HG02973 (cell line): ENCODE results near the gene LRPAP1.

Experiments used
- ATAC-seq: cut with Tn5 transposase; IDR thresholded peaks from one replicate; pipeline ENCODE4 v1.9.1; 2021; ENCODE audit warnings: moderate library complexity; ENCODE audit not compliant: unreplicated experiment

The LRPAP1 gene

DNA sequence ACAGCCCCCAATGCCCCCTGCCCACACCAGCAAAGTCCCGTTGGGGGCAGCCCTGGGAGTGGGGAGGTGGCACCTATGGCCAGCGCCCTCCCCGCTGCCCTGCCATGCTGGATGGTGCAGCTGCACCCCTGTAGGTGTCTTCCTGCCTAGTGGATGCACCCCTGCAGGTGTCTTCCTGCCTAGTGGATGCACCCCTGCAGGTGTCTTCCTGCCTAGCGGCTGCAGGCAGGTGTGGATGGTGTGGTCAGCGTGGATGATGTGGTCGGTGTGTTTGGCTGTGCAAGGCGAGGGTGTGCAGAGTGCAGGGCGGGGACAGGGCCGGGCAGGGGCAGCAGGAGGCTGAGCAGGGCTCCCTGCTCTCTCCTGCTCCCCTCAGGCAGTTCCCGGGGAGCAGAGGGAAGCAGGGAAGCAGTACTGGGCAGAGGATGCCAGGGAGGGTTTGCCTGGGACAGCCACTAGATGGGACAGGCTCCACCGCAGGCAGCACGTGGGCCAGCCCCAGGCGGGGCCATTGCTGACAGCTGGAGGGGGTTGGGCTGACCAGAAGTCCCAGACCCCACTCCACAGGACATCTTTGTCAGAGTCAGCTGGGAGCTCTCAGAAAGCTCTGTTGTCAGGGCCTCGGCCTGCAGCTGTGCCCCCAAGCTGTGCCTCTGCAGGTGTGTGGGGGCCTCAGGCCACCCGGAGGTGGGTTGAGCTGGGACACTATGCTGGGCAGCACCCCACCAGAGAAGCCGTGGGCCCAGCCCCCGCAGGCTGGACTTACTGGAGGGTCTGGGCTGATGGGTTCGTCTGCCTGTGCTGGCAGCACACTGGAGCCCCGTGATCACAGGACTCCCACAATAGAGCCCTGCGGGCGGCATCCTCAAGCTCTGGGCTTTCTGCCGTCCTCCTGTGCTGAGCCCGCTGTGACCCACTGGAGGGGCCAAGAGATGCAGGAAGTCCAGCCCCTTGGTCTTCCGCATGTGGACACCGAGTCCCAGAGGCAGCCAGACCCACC is 45.4 kb downstream of the LRPAP1 start:
- ATAC-seq = no peak

DNA sequence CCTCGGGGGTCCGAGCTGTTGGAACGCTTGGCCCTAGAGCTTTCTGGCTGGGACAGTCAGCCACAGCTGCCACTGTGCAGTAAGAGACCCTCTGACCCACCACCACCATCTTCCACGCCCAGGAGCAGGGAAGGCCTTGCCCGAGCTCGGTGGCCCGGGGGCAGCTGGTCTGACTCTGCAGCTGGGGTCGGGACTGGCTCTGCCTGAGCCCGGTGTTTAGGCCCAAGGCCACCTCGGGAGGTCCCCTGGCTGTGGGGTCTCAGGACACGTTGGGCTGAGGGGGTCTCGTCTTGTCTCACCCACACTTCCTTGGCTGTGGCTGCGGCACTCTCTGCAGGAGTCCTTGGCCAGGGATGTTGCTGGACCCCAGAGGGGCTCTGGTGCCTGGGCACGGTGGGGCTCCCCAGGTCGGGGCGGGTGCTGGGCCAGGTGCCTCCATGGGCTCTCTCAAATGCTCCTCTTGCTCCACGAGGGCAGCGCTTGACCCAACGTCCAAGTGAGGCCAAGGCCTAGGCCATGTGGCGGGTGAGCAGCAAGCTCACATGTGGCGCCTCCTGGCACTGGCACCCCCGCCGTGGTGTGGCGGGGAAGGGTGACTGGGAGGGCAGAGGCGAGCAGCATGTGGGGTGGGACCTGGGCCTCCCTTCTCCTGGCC is 46.2 kb downstream of the LRPAP1 start:
- no peak for ATAC-seq

DNA sequence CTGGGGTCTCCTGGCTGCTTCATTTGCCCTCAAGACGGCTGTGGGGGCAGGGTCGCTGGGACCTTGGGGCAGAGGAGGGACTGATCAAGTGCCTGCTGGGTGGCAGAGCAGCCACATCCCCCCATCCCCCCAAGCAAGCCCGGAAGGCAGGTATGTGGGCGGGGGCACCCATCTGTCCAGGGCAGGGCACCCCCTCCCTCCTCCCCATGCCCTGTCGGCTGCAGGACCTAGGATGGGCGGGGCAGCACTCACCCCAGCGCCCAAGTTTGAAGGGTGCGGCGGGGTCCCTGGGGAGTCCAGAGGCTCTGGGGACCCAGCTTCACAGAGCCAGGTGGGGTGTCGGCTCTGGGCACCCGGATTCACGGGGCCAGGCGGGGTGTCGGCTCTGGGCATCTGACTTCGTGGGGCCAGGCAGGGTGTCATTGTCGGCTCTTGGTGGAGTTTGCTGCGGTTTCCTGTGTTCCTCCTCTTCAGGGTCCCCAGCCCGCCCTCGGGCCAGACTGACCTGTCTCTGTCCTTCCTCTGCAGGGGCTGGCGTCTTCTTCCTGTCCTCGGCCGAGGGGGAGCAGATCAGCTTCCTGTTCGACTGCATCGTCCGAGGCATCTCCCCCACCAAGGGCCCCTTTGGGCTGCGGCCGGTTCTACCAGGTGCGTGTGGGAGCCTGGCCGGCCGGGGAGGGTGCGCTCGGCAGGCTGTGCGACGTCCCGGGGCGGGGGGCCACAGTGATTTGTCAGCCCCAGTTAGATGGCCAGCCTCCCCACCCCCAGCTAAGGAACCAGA is 47.0 kb downstream of the LRPAP1 start:
- no peak for ATAC-seq

DNA sequence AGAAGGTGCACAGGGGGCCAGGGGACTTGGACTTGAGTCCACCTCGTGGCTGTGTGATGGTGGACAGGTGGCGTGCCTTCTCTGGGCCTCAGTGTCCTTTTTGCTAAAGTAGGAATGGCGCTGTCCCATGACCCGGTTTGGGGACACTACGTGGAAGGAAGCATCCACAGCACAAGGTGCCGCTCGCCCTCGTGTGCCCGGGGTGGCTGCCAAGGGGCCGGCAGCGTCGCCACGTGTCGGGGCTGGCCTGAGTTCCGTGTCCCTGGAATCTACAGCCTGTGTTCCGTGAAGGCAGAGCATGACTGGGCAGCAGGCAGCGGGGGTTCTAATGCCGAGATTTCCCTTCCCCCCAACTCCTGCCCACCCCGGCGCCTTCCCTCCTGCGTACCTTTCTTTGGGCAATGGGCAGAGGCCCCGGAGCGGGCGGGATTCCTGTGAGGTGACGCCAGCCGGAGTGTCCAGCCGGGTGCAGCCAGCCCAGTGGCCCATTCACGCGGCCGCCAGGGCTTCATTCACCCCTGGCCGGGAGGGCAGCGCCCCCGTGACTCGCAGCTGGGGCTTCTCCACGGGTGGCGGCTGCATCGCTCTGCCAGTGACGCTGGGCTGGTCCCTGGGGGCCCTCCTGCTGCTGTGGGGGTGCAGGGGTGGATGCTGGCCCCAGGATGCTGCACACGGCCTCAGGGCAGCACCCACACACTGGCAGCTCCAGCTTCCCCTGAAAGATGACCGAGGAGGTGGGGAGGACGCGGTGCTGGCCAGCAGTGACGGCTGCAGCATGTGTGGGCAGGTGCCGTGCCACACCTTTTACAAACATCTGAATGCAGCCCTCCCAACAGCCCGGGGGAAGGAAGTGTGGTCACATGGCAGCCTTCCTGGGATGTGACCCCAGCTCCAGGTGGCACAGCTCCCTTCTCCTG is 47.9 kb downstream of the LRPAP1 start:
- ATAC-seq = no peak

DNA sequence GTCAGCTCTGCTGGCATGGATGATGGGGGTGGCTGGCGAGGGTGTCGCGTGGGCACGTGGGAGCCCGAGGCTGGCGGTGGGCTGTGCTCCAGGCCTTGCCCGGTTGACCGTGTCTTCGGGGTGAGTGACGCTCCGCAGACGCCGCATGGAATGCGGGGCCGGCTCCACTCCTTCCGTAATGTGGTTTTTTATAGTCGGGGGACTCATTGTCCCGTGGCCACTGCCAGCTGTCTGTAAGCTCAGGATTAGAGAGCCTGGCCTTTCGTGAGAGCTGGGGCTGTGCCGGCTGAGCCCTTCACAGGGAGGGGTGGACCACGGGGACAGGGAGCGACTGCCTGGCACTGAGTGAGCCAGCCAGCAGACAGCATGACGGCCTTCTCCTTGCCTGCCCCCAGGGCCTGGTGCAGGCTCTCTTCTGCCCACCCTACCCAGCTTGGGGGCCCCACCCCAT is 48.7 kb downstream of the LRPAP1 start:
- ATAC-seq = no peak

DNA sequence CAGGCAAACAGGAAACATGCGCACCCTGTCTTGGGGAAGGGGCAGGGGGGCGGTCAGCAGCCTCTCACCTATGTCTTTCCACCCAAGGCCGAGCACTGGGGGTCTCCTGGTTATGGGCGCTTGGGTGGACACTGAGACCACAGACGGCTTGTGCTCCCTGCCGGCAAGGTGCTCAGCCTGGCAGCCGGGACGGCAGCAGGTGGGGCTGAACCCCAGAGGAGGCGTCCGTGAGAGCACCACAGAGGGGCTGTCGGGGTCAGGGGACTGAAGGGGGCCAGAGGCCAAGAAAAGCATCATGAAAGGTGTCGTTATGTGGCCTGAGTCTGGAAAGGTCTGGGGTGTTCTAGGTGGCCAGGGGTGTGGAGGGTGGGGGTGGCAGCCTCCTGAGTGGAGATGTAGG is 49.5 kb downstream of the LRPAP1 start:
- ATAC-seq = no peak

DNA sequence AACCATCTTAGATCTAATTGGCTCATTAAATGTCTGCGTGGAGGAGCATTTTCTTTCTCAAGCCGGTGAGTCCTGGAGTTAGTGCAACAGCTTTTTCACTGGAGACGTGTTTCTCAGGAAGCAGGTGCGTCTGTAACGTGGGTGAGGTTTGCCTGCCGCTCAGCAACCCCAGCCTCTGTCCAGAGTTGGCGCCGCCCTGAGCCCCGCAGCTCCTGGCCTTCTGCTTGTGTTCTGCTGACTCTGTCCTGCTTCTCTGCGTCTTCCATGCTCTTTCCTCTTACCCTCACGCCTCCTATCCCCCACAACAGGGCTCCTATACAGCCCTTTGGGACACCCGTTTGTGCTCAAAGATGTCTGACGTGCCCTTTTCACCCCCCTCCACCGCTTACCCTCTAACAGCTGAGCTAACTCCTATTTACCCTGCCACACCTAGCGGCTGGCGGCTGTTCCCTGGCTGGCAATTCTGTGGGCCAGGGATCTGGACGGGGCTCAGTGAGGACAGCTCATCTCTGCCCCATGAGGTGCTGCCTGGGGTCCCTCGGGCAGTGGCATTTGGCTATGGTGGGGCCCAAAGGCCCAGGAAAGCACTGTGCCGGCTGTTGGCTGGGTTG is 50.3 kb downstream of the LRPAP1 start:
- ATAC-seq = no peak

DNA sequence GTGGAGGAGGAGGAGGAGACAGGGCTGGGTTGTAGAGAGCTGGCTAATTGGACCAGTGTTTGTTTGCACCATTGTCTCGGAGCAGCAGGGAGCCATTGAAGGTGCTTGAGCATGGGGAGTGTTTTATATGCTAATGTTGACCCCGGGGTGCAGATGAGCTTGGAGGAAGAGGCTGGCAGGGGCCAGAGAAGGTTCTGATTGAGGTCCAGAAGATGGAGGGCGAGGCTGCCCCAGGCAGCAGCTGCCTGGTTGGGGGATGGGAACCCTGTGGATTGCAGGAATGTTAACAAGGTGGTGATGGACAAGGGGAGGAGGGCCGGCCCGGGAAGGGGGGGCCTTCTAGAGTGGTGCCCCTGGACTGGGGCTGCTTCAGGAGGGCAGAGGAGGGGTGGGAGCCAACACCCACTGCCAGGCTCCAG is 51.1 kb downstream of the LRPAP1 start:
- no peak for ATAC-seq

DNA sequence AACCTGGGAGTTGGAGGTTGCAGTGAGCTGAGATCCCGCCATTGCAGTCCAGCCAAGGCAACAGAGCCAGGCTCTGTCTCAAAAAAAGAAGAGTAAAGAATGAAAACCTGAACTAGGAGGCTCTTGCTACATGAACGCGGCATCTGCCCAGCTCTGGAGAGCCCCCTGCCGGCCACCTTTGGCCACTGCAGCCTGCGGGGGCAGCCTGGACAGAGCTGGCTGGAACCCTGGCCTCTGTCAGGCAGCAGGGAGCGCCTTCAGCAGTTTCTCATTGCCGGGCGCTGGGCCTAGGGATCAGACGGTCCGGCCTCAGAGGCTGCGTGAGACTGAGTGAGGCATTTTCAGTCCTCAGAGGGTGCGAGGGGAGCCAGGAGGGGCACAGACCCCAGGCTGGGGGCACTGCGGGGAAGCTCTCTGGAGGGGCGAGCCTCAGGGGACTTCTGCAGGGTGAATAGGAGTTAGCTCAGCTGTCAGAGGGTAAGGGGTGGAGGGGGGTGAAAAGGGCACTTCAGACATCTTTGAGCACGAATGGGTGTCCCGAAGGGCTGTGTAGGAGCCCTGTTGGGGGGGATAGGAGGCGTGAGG is 51.6 kb downstream of the LRPAP1 start:
- no peak for ATAC-seq

DNA sequence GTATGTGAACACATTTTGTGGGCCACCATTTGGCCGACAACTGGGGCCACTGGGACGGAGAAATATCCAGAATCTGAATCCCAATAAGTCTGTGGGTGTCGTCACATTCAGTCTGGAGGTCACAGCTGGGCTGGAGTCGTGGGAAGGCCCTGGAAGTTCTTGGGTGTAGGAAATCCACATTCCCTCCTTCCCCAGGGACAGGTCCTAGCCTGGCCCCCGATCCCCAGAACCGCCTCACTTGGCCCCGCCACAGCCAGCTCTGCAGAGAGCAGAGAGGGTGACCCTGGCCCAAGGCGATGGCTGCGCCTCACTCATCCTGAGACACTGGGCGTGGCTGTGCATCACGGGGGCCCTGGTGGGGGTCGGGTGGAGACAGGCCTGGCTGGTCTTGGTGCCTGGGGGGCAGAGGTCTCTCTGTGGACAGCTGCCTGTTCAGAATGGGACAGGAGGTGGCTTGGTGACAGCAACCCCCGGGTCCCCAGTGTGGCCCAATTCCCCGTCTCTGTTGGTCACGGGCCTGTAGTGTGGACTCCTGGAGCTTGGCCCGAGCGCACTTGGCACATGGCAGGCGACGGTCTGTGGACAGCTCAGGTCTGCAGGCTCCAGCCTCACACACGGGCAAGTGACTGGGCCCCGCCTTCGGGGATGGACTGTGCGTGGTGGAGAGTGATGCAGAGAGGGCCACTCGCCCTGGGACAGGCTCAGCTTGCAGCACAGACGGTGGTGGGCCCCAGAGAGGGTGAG is 52.7 kb downstream of the LRPAP1 start:
- no peak for ATAC-seq

DNA sequence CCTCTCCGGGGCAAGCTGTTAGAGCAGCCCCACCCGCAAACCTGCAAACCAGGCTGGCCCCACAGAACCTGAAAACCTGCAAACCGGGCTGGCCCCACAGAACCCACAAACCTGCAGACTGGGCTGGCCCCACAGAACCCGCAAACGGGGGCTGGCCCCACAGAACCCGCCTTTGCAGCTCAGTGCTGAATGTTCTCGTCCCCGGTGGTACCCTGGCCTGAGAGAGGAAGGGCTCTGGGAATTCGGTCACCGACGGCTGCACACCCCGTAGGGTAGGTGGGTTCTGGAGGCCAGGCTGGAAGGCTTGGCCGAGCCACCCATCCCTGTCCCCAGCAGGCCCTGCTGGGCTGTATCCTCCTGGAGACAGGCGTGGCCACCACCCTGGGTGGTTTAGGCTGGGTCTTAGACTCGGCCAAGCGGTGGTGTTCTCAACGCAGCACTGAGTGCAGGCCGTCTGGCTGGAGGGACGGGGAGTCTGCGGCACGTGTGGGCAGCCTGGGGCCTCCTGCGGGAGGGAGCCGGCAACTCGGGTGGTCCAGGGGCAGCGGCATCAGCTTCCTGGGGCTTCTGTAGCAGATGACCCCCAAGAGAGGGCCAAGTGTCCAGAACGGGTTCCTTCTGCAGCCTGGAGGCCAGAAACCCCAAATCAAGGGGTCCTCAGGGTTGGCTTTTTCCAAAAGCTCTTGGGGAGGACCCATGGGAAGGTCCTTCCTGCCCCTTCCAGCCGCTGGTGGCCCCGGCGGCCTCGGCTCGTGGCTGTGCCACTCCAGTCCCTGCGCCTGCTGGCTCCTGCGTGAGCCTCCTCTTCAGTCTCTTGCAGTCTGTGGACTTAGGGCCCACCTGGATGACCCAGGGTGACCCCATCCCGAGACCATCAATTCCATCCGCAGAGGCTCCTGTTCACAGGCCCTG is 53.5 kb downstream of the LRPAP1 start:
- ATAC-seq = no peak

DNA sequence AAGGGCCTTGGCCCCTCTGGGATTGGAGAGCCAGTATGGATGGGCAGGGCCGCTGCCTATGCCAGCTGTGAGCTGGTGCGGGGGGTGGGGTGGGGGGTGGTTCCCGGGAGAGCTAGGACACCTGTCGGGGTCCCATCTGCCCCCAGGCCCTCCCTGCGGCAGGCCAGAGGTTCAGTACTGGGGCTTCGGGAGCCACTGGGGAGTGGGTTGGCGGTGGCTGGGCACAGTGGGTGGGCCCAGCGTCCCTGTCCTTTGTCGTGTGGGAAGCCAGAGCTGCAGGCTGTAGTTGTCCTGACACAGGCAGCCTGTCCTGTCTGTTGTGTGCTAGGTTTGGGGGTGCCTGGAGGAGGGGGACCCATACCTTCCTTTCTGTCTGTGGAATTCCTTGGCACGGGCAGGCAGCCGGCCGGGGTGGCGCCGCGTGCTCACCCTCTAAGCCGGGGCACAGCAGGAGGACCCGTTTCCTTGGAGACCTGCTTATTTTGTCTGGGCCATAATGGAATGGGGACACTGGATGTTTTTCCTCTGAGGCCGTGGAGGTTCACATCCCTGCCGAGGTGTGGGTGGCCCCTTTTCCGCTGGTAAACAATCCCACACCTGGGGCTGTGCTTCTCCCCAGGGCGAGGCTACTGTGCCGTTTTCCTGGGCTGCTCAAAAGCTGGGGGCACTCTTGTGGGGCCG is 54.3 kb downstream of the LRPAP1 start:
- ATAC-seq = no peak

DNA sequence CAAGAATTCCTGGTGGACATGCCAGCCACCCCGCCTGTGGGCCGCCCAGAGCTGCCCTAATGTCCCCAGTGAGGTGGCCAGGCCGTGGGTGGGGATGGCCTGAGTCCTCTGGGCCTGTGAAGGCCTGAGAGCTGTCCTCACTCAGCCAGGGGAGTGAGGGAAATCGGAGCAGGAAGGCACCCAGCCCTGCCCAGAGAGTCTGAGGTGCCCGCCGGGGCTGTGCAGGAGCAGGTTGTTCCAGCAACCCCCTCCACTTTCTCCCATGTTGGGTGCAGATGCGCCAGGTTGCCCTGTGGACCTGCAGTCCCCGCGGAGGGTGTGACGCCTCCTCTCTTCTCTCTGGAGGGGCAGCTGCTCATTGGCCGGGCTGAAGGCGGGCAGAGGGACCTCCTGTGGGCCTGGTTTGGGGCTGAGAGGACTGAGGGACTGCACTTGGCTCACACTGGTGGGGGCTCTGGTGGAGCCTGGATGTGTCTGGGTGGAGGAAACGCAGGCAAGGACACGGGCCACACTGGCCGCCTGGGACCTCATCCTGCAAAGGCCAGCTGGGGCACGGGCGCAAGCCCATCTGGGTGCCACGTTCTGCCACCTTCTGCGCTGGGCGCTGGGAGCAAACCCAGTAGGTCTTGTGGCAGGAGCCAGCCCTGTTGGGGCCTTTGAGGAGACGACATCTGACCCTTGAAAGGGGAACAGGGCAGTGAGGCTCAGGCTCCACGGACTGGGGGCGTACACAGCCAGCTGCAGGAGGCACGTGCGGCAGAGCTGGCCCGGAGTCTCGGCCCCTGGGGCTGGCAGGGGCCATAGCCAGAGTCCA is 55.1 kb downstream of the LRPAP1 start:
- no peak for ATAC-seq

DNA sequence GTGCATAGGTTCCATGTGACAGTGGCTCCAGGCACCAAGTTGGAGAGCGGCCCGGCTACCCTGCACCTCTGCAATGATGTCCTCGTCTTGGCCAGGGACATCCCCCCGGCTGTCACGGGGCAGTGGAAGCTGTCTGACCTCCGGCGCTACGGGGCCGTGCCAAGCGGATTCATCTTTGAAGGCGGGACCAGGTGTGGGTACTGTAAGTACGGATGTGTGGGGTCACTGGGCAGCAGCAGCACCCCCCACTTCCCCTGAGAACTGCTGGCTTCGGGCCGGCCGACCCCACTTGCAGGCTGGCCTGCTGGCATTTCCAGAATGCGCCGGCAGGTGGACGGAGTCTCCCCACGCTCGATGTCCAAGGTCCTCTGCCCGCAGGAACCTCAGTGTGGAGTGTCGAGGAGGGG is 55.9 kb downstream of the LRPAP1 start:
- no peak for ATAC-seq

DNA sequence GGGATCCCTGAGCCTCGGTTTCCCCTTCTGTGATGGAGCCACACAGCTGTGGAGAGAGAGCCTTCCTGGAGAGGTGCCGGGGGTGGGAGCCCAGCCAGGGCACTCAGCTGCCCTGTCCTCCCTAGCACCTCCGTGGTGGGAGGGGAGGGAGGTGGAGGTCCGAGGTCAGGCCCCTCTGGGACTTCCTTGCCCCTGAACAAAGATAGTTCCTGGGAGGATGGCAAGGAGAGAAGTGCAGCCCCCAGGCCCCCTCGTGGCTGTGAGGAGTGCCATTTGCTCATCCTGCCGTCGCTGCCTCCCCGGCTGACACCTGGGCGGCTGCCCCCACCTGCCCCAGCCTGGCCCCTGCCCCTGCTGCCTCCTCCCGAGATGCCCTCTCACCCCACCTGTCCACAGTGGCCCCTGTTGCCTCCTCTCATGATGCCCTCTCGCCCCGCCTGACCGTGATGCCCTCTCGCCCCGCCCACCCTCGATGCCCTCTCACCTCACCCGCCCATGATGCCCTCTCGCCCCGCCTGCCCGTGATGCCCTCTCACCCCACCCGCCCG is 56.4 kb downstream of the LRPAP1 start:
- ATAC-seq = no peak
